IMR-90 (cell line): Measurements from ENCODE around the gene PIGM. TPM values are rescaled to one million over a fixed set of nuclear protein-coding genes. Genes with fewer than 3 reads are reported as not detected.

Experiments used
- ATAC-seq: fragments of 200-7000 bp; cut with Tn5 transposase; 2 replicates; pipeline ENCODE4 v1.9.1; 2020; ENCODE audit warnings: low read depth, mild to moderate bottlenecking, moderate library complexity
- BruUV-seq: library from RNA; stranded (reverse); fragments of 400-500 nt; replicated peaks from 2 replicates; lab custom pipeline; 2021; lab: Mats Ljungman, UMichigan
- CTCF ChIA-PET: fragments of 300-600 bp; formaldehyde crosslinking; extraction: SDS; loops from one replicate; lab custom pipeline; 2021; ENCODE audit warnings: antibody characterized with exemption; lab: Yijun Ruan, JAX
- POLR2A ChIA-PET: fragments of 300-600 bp; sonication (Branson Sonifier 250); formaldehyde crosslinking; loops from one replicate; lab custom pipeline; 2022; ENCODE audit warnings: antibody characterized with exemption; ENCODE audit not compliant: unreplicated experiment; lab: Charles Lee
- DNase-seq: peaks from one replicate; pipeline ENCODE4 v3.0.0; 2013
- H2AFZ ChIP-seq: replicated peaks from 2 replicates; pipeline ENCODE3; 2013; ENCODE audit warnings: low read length, mild to moderate bottlenecking; ENCODE audit not compliant: poor library complexity
- H2AK5ac ChIP-seq: 2 replicates; pipeline ENCODE4 v1.6.1; 2013; ENCODE audit warnings: low read depth, low read length, inconsistent platforms
- H2AK9ac ChIP-seq: replicated peaks from 2 replicates; pipeline ENCODE3; 2013; ENCODE audit warnings: mild to moderate bottlenecking, low read depth, low read length, moderate library complexity; ENCODE audit not compliant: poor library complexity
- H2BK120ac ChIP-seq: 2 replicates; pipeline ENCODE4 v1.6.1; 2013; ENCODE audit warnings: low read depth, low read length, inconsistent platforms
- H2BK15ac ChIP-seq: 3 replicates; pipeline ENCODE4 v1.6.1; 2013; ENCODE audit warnings: low read depth, low read length, inconsistent platforms
- H2BK20ac ChIP-seq: 2 replicates; pipeline ENCODE4 v1.6.1; 2013; ENCODE audit warnings: low read depth, mild to moderate bottlenecking, inconsistent platforms, low read length, moderate library complexity
- H2BK5ac ChIP-seq: 2 replicates; pipeline ENCODE4 v1.6.1; 2013; ENCODE audit warnings: mild to moderate bottlenecking, low read depth, low read length, inconsistent platforms; ENCODE audit not compliant: poor library complexity, severe bottlenecking
- H3K14ac ChIP-seq: replicated peaks from 2 replicates; pipeline ENCODE4 v1.6.1; 2013; ENCODE audit warnings: low read depth, low read length, inconsistent platforms
- H3K18ac ChIP-seq: 2 replicates; pipeline ENCODE4 v1.6.1; 2013; ENCODE audit warnings: low read depth, low read length, control low read depth
- H3K23ac ChIP-seq: 2 replicates; pipeline ENCODE4 v1.6.1; 2013; ENCODE audit warnings: low read depth, low read length, inconsistent platforms
- H3K27ac ChIP-seq: 2 replicates; pipeline ENCODE4 v1.5.1; 2013; ENCODE audit warnings: mild to moderate bottlenecking, control low read depth, low read length; ENCODE audit not compliant: insufficient read depth
- H3K27me3 ChIP-seq: 2 replicates; pipeline ENCODE4 v1.6.1; 2013; ENCODE audit warnings: low read length; ENCODE audit not compliant: control insufficient read depth, insufficient read depth
- H3K36me3 ChIP-seq: 2 replicates; pipeline ENCODE4 v1.6.1; 2013; ENCODE audit warnings: low read length, mixed read lengths; ENCODE audit not compliant: control insufficient read depth, insufficient read depth
- H3K4ac ChIP-seq: 2 replicates; pipeline ENCODE4 v1.6.1; 2013; ENCODE audit warnings: low read depth, low read length, inconsistent platforms
- H3K4me1 ChIP-seq: 2 replicates; pipeline ENCODE4 v1.6.1; 2013; ENCODE audit warnings: low read length, mixed read lengths; ENCODE audit not compliant: control insufficient read depth, insufficient read depth
- H3K4me2 ChIP-seq: 2 replicates; pipeline ENCODE4 v1.6.1; 2013; ENCODE audit warnings: low read depth, mild to moderate bottlenecking, control low read depth, low read length, moderate library complexity
- H3K4me3 ChIP-seq: 2 replicates; pipeline ENCODE4 v1.5.1; 2013; ENCODE audit warnings: low read depth, mild to moderate bottlenecking, control low read depth, low read length, moderate library complexity; ENCODE audit not compliant: insufficient read depth
- H3K56ac ChIP-seq: 2 replicates; pipeline ENCODE4 v1.6.1; 2013; ENCODE audit warnings: low read length, inconsistent platforms; ENCODE audit not compliant: insufficient read depth; ENCODE audit errors: extremely low read depth
- H3K79me1 ChIP-seq, 2 experiments: 2 replicates each; pipeline ENCODE4 v1.6.1; 2013; ENCODE audit warnings: low read length in 2 of 2, inconsistent platforms in 1 of 2, low read depth in 1 of 2
- H3K9ac ChIP-seq: 2 replicates; pipeline ENCODE4 v1.6.1; 2013; ENCODE audit warnings: low read depth, low read length, control low read depth
- H3K9me1 ChIP-seq: 2 replicates; pipeline ENCODE4 v1.6.1; 2013; ENCODE audit warnings: low read length, inconsistent platforms; ENCODE audit not compliant: insufficient read depth
- H3K9me3 ChIP-seq: 2 replicates; pipeline ENCODE4 v1.6.1; 2013; ENCODE audit warnings: low read length; ENCODE audit not compliant: control insufficient read depth, insufficient read depth
- H4K20me1 ChIP-seq: 2 replicates; pipeline ENCODE4 v1.6.1; 2013; ENCODE audit warnings: low read length, inconsistent platforms; ENCODE audit not compliant: insufficient read depth
- H4K5ac ChIP-seq: 2 replicates; pipeline ENCODE4 v1.6.1; 2013; ENCODE audit warnings: mild to moderate bottlenecking, low read depth, low read length, control low read depth
- H4K8ac ChIP-seq, 2 experiments: 2 replicates each; pipeline ENCODE4 v1.6.1; 2013; ENCODE audit warnings: low read depth in 2 of 2, low read length in 2 of 2, control low read depth in 1 of 2, inconsistent platforms in 1 of 2
- H4K91ac ChIP-seq: 2 replicates; pipeline ENCODE4 v1.6.1; 2013; ENCODE audit warnings: low read depth, low read length, inconsistent platforms; ENCODE audit not compliant: insufficient read depth
- BHLHE40 ChIP-seq: fragments of 150-350 bp; IDR thresholded peaks from 2 replicates; pipeline ENCODE4 v1.6.1; 2016; ENCODE audit warnings: mild to moderate bottlenecking, low read depth, low read length
- CEBPB ChIP-seq: IDR thresholded peaks from 2 replicates; pipeline ENCODE4 v1.6.1; 2012; ENCODE audit warnings: low read depth, low read length, improper control_type of control experiment
- ELK1 ChIP-seq: fragments of 150-350 bp; IDR thresholded peaks from 2 replicates; pipeline ENCODE4 v1.6.1; 2016; ENCODE audit warnings: low read depth, mild to moderate bottlenecking, low read length, moderate library complexity, borderline replicate concordance
- MAFK ChIP-seq: IDR thresholded peaks from 2 replicates; pipeline ENCODE4 v1.6.1; 2012; ENCODE audit warnings: low read depth, low read length, improper control_type of control experiment
- MAZ ChIP-seq: IDR thresholded peaks from 2 replicates; pipeline ENCODE4 v1.6.1; 2012; ENCODE audit warnings: low read depth, mild to moderate bottlenecking, low read length, improper control_type of control experiment, moderate library complexity, borderline replicate concordance
- NFE2L2 ChIP-seq: fragments of 150-350 bp; IDR thresholded peaks from 2 replicates; pipeline ENCODE4 v1.6.1; 2016; ENCODE audit warnings: low read depth, mild to moderate bottlenecking, low read length
- SMC3 ChIP-seq: fragments of 150-350 bp; IDR thresholded peaks from 2 replicates; pipeline ENCODE4 v1.6.1; 2016; ENCODE audit warnings: low read depth, mild to moderate bottlenecking, antibody characterized with exemption, low read length, moderate library complexity
- USF2 ChIP-seq: fragments of 150-350 bp; IDR thresholded peaks from 2 replicates; pipeline ENCODE4 v1.6.1; 2017; ENCODE audit warnings: mild to moderate bottlenecking, antibody characterized with exemption, low read length, low read depth
- WGBS, 2 experiments: methylation state at CpG; one replicate each; pipeline versions ENCODE4 v1.1.5 to v1.1.7; 2013; ENCODE audit warnings: missing lambda C conversion rate in 2 of 2; ENCODE audit not compliant: insufficient read length in 1 of 2; ENCODE audit errors: extremely low coverage in 2 of 2; 5-methylcytosine and 5-hydroxymethylcytosine counted together
- dilution Hi-C: fragments of 300-500 bp; cut with HindIII; formaldehyde crosslinking; loops from one replicate; pipeline ENCODE4 v1.14.3; 2018; ENCODE audit warnings: low sequenced_read_pairs; ENCODE audit not compliant: unreplicated experiment
- in situ Hi-C: fragments of 300-500 bp; cut with MboI; formaldehyde crosslinking; loops from 3 replicates; pipeline ENCODE4 v1.14.3; 2019; ENCODE audit warnings: low sequenced_read_pairs, inconsistent platforms, mixed read lengths
- intact Hi-C: fragments of 100-400 bp; cut with micrococcal nuclease; formaldehyde crosslinking; loops from 2 replicates; pipeline ENCODE4 v1.10.0; 2022
- polyA plus RNA-seq, 3 experiments: library from polyadenylated mRNA; depleted of rRNA; stranded (reverse); fragments of >200 nt; gene quantifications; 2 replicates each; pipeline ENCODE4 v1.2.3, GENCODE V29; 2012; ENCODE audit warnings: low replicate concordance in 1 of 3
- total RNA-seq: library from RNA; depleted of rRNA; stranded (reverse); fragments of >200 nt; gene quantifications from 2 replicates; pipeline ENCODE4 v1.2.3, GENCODE V29; 2012

The PIGM gene
- total and polyA plus RNA-seq, 2 of the 4 experiments (the other 2 are of a cell fraction): 2.9 TPM

- ChIA-PET CTCF (interaction anchor here (0.7 kb wide), 1 partner anchor 20 kb away, joined by 3 read pairs; no protein-coding TSS in a partner anchor), POLR2A (no interaction called here)
- H4K91ac ChIP-seq: no peak overlapping the region
- ATAC-seq (no peak), DNase-seq (no peak)
- H3K9ac ChIP-seq: no peak overlapping the region
- H3K36me3 ChIP-seq: no peaks in the 10 kb centered on the region; the same call in 1 of the 2 replicates
- H3K4ac ChIP-seq: no peak overlapping the region
- intact Hi-C loops: no loop called here
- H2BK20ac ChIP-seq: no peak overlapping the region
- no peak overlapping the region for H2BK15ac ChIP-seq
- no peaks in the 10 kb centered on the region for H3K9me1 ChIP-seq
- H2BK5ac ChIP-seq: no peak overlapping the region
- H2AFZ ChIP-seq: no peak overlapping the region
- no peak overlapping the region for H3K27ac ChIP-seq
- WGBS, 2 experiments: no CpG with 5 or more reads among the region's 1 CpG
- no peaks in the 10 kb centered on the region for H3K9me3 ChIP-seq
- H3K23ac ChIP-seq: no peak overlapping the region
- H3K18ac ChIP-seq: no peak overlapping the region
- TF ChIP-seq BHLHE40 (no peak), MAFK (no peak), NFE2L2 (no peak), CEBPB (no peak), ELK1 (no peak), USF2 (no peak), MAZ (no peak), SMC3 (no peak)
- no peaks in the 10 kb centered on the region for H4K20me1 ChIP-seq
- peaks cover 19% of the 10 kb centered on the region for H3K27me3 ChIP-seq
- H2BK120ac ChIP-seq: no peak overlapping the region
- H3K56ac ChIP-seq: no peak overlapping the region
- peaks cover 2% of the 10 kb centered on the region; the same call in 1 of the 2 replicates for H3K4me1 ChIP-seq
- no peaks in the 10 kb centered on the region for H3K79me1 ChIP-seq
- no peak overlapping the region for H3K14ac ChIP-seq
- BruUV-seq: no TSS peak
- no peak overlapping the region for H3K4me2 ChIP-seq
- H3K4me3 ChIP-seq: no peak overlapping the region
- H4K5ac ChIP-seq: no peak overlapping the region
- dilution Hi-C loops: no loop called here
- H4K8ac ChIP-seq: no peak overlapping the region
- in situ Hi-C loops: no loop called here
- H2AK9ac ChIP-seq: no peak overlapping the region
- H2AK5ac ChIP-seq: no peak overlapping the region
These were observed 45.3 kb downstream of the PIGM start for GRCh38 chr1:159986531-159986930.
